DLD1 (cell line): ENCODE measurements around the gene ECHS1.
"Not testable (repeated sequence)": the region's sequence is repeated elsewhere in the genome, so short reads cannot be mapped to it uniquely, and the experiment has no call there.

Source experiments
- in situ Hi-C: cut with HindIII; loops from 2 replicates; pipeline ENCODE4 v1.10.0; 2017; ENCODE audit warnings: low sequenced_read_pairs

The ECHS1 gene

DNA sequence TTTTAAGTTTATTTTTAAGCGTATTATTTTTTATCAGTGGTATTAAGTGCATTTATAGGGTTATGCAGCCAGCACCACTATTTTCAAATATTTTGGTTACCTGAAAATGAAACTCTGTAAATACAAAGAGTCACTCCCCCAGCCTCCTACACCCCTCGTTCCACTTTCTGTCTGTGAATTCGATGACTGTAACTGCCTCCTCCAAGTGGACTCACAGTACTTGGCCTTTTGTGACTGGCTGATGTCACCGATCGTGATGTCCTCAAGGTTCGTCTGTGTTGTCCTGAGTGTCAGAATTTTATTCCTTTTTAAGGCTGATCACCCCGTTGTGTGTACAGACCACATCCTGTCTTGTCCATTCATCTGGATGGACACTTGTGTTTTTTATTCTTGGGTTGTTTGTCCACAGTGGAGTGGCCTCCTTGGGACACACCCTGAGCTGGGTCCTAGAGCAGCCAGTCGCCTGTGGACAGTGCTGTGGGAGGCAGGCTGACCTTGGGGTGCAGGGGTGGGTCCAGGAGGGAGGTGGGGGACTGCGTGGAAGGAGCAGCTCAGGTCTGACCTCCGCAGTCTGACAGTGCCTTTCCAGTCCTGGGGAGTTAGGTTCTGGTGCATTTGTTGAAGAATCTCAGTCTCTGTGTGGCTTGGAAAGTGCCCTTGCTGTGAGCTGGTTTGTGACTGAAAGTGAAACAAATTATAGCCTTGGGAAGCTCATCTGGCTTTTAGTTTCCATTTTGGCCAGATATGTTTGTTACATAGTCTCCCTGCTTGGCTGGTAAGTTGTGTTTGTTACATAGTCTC, 27.7 kb upstream of the ECHS1 start:
- in situ Hi-C loops, result no loop called here

DNA sequence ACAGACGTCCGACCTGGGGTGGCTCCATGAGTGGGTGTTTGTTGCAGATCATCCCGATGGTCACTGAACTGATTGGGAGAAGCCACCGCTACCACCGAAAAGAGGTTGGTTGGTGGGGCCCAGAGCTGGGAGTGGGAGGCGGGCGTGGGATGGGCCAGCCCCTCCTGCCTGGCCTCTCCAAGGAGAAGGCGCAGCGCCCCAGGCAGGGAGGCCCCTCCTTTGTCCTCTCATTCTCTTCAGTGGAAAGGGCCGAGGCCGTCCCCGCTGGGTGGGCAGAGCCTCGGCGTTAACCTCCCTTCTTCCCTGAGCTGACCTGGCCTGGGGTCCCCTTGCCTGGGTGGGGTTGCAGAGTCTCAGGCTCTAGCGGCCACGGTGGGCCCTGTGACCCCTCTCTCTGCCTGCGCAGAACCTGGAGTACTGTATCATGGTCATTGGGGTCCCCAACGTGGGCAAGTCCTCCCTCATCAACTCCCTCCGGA, 26.0 kb upstream of the ECHS1 start:
- in situ Hi-C loops, result no loop called here

DNA sequence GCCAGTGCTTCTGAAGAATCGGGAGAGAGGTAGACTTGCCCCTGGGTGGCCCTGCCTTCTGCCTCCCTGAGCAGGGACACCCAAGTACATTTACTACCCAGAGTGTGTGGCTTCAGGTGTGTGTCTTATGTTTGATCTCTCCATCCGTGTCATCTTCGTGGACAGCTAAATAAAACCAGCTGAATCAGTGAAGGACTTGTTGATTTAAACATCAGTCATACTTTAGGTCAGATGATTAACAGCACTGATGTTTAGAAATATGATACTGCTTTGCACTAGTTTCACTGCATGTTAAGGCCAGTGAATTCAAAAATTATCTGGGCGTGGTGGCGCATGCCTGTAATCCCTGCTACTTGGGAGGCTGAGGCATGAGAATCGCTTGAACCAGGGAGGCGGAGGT, 24.8 kb upstream of the ECHS1 start:
- in situ Hi-C loops, result no loop called here

DNA sequence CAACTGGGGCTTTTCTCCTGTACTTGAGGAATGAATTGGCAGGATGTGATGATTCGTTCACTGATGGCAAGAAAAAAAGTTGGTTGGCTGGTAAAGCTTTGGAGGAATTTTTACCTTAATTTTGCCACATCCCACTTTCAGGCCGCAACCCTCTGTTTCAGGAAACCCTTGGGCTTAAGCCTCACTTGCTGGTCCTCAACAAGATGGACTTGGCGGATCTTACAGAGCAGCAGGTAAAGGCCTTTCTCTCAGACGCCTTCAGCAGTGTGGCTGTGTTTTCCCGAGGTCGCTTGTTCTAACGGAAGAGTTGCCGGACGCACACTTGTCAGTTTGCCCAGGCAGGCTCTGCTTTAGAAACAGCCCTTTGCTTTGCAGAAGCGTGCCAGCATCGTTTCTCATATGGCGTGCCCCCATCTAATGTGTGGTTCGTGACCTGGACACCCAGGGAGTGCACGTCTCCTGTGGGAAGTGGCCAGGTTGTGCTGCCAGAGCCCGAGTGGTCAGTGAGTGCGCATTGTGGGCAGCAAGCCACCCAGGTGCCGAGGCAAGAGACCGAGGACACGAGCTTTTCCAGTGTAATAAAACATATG, 23.0 kb upstream of the ECHS1 start:
- in situ Hi-C loops, result no loop called here

DNA sequence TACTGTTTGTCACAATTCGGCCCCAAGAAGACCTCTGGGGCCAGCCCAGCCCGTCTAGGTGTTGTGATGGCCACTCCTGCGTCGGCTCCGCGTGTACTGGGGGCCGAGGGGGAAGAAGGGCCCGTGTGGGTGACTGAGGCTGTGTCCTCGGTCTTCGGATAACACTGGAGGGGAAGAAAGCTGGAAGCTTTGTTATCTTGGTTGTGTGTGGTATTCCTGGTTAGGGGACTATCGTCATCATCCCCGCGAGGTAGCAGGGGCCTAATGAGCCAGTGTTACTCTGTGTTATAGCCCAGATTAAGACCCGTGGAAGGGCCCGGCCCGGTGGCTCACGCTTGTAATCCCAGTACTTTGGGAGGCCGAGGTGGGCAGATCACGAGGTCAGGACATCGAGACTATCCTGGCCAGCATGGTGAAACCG, 21.7 kb upstream of the ECHS1 start:
- in situ Hi-C loops, result no loop called here

DNA sequence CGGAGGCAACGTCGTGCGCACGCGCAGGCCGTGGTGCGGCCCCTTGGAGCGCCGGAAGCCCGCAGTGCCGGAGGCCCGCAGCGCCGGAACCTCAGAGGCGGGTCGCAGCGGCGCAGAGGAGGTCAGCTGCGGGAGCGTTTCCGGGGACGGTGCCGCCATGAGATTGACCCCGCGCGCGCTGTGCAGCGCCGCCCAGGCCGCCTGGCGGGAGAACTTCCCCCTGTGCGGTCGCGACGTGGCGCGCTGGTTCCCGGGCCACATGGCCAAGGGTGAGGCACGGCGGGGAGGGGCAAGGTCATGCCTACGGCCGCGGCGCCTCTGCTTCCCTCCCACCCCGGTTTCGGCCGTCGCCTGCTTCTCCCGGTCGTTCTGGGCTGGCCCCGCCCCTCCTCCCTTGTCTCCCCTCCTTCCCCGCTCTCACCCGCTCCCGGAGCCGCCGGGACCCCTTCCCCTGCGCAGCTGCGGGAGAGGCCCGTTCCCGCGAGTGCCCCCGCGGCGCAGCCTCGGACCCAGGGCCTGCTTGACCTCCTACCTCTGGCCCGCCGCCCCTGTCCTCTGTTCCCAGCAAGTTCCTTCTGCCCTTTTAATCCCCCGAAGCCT, 21.0 kb upstream of the ECHS1 start, which contains the start of gene MTG1:
TSS of gene MTG1 (plus strand) at position 94 of the 600 bp plus-strand sequence. CDS start at position 158, 64 bp downstream.
- in situ Hi-C loops, result no loop called here

DNA sequence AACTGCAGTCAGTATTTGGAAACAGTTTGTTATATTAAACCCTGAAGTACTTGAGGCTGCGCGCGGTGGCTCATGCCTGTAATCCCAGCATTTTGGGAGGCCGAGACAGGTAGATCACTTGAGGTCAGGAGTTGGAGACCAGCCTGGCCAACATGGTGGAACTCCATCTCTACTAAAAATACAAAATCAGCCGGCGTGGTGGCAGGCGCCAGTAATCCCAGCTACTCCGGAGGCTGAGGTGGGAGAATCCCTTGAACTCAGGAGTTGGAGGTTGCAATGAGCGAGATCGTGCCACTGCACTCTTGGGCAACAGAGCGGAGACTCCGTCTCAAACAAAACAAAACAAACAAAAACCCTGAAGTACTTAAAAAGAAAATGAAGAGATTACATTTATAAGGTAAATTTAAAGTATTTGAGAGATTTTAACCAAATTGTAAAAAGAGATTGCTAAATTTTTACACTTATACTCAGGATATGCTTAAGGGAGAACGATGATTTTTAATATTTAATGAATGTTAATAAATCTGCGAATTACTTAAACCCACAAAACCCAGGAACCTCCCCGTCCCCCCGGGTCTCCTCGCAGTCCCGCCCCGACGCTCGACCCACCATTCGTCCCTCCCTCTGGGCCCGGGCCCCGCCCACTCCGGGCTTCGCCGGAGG, 20.4 kb upstream of the ECHS1 start:
- in situ Hi-C loops, result no loop called here

DNA sequence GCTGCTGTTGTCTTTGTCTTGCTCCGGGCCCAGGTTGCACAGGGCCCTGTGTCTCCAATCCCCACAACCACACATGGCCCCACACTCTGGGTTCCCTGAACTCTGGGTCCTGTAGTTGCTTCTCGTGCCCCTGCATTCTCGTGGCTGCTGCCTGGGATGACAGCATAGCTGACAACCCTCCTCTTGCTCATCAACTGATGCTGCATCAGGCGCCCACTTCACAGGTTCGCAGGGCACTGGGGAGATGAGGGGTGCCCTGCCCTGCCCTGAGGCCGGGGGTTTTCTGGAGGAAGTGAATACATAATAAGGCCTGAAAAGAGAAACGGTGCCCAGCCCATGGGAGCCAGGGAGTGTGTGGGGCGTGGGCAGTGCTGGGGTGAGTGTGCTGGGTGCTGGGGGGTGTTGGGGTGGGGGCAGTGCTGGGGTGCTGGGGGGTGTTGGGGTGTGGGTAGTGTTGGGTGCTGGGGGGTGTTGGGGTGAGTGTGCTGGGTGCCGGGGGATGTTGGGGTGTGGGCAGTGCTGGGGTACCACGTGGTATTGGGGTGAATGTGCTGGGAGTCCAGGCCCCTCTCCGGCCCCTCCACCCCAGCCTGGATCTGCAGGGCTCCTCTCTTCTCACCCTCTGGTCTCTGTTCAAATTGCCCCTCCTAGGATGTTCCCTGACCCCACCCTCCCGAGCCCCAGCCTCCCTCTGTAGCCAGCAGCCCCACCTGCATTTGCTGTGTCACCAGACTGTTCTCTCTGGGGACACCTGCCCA, 18.8 kb upstream of the ECHS1 start:
- in situ Hi-C loops, result no loop called here

DNA sequence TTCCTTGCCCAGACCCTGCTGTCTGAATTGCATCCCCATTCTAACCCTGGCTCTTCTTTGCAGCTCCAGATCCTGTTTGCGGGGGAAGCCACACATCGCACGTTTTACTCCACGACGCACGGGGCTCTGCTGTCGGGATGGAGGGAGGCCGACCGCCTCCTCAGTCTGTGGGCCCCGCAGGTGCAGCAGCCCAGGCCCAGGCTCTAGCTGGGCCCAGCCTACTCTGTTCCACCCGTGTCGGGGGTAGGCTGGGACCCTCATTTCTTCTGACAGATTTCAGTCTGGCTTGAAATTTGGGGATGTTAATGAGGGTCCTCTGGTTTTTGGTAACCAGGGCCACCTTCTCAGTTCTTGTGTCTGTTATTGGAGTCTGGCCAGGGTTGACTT, 18.1 kb upstream of the ECHS1 start:
- in situ Hi-C loops, result no loop called here

DNA sequence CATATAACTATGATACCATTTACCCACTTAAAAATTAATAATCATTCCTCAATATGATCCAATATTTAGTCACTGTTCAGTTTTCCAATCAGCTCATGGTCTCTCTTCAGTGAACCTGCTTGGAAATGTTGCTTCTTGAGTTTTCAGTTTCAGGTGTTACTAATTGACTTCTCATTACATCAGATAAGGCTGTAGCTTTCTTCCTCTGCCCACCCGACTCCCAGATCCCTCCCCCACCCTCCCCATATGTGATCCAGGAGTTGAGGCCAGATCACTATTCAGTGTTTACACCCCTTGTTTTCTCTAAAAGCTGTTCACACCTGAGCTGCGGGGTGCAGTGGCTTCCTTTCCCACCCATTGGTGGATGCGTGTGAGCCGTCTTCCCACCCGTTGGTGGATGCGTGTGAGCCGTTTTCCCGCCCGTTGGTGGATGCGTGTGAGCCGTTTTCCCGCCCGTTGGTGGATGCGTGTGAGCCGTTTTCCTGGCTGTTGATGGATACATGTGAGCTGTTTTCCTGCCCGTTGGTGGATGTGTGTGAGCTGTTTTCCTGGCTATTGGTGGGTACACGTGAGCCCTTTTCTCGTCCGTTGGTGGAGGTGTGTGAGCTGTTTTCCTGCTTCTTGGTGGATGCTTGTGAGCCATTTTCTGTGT, 17.6 kb upstream of the ECHS1 start:
- in situ Hi-C loops, result no loop called here

DNA sequence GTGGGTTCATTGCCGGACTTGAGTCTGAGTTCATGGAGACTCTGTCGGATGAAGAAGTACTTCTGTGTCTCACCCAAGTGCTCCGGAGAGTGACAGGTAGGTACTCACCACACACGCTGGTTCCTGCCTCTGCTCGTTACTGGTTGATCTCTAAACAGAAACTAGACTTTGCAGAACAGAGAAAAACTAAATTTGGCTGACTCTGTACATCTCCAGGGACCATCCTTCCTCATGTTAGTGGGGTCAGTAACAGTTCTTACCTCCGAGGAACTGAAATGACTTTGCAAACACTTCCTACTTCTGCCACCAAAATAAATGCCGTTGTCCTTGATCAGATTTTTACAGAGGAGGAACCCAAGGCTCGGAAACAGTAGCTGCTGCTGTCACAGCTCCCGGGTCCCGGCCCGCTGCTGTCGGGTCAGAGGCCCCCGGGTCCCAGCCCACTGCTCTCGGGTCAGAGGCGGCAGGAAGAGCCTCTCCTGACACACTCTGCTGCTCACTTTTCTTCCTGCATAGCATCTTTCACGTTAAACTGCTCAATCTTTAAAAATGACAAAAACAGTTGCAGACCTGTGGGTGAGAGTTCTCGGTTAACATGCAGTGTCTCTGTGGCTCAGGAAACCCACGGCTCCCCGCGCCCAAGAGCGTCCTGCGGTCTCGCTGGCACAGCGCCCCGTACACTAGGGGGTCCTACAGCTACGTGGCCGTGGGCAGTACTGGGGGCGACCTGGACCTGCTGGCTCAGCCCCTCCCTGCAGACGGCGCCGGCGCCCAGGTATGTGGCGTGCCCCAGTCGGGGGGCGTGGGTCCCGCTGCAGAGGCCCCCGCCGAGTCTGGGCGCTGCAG, 16.0 kb upstream of the ECHS1 start:
- in situ Hi-C loops, result no loop called here

DNA sequence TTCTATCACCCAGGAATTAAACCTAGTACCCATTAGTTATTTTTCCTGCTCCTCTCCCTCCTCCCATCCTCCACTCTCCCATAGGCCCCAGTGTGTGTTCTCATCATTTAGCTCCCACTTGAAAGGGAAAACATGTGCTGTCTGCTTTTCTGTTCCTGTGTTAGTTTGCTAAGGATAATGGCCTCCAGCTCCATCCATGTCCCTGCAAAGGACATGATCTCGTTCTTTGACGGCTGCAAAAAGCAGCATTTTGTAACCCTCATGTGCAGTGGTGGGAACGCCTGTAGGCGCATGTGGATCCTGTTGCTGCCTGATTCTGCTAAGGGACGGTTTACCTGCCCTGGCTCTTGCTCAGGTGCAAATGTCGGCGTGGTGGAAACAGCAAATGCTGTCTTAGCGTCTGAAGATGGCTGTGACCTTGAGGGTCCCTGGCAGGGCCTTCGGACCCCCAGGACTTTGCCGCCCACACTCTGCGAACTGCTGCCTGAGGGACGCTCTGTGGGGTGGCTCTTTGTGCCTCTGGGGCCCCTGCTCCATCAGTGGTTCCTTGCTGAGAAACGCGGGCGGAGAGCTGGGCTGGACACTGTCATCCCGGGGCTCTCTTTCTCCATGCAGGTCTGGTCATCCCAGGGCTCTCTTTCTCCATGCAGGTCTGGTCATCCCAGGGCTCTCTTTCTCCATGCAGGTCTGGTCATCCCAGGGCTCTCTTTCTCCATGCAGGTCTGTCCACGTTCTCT, 15.2 kb upstream of the ECHS1 start:
- in situ Hi-C loops, result no loop called here

DNA sequence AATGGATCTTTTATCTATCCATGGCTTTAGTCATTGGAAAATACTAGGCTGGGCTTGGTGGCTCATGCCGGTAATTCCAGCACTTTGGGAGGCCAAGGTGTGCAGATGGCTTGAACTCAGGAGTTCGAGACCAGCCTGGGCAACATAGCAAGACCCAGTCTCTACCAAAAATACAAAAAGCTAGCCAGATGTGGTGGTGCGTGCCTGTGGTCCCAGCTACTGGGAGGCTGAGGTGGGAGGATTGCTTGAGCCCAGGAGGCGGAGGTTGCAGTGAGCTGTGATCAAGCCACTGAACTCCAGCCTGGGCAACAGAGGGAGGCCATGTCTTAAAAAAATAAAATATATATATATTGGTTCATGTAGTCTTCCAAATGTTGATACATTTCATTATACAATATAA, 13.8 kb upstream of the ECHS1 start:
- in situ Hi-C loops, result not testable (repeated sequence)

DNA sequence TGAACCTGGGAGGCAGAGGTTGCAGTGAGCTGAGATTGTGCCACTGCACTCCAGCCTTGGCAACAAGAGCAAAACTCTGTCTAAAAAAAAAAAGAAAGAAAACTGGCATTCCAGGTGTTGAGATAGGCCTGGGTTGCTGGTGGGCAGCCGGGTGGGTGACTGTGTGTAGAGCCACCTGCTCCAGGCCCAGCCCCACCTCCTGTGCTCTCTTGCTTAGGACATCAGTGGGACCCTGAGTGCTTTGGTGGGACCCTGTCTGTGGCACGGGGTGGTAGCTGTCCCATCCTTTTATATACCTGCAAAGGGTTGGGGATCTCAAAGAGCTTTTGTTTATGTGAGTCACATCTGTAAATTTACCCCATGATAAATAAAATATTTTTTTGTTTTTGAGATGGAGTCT, 12.1 kb upstream of the ECHS1 start:
- in situ Hi-C loops, result no loop called here

DNA sequence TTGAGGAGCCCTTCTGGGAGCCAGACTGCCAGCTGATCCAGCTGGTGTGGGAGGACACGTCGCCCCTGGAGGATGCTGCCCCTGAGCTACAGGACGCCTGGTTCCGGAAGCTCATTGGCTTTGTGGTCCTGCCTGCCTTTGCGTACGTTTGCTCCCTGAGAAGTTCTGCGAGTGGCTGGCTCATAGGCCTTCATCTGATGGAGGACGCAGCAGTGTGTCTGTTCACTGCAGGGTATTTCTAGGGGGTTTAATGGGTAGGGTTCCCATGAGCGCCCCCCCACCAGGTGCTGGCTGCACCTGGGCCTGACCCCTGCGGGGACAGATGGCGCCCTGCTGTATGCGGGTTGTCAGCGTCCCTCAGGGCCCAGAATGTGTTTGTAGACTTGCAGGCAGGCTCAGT, 10.9 kb upstream of the ECHS1 start:
- in situ Hi-C loops, result no loop called here

DNA sequence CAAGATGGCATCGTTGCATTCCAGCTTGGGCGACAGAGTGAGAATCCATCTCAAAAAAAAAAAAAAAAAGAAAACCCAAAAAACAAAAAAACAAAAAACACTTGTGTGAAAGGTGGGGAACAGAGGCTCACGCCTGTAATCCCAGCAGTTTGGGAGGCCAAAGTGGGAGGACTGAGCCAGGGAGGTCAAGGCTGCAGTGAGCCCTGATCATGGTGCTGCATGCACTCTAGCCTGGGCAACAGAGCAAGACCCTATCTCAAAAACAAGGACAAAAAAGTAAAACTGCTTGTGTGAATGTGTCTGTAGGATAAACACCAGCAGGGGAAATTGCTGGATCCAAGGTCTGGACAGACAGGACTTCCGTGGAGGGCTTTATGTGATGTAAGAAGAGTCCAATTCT, 10.4 kb upstream of the ECHS1 start:
- in situ Hi-C loops, result no loop called here

DNA sequence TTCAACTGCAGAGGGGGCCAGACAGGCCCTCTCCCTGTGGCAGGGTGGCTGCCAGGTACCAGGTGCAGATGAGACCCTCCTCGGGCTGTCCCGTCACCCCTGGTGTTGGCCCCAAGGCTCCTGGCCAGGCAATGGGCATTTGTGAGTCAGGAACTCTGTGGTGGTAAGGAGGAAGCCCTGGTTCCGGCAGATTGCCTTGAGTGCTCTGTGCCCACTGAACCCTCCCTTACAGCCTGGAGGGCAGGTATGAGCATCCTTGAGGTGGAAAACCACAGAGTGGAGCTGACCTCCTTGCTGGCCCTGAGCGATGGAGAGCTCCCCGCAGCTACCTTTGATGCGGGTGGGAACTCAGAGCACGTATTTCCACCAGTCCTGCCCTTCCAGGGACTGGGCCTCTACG, 7.9 kb upstream of the ECHS1 start:
- in situ Hi-C loops, result no loop called here

DNA sequence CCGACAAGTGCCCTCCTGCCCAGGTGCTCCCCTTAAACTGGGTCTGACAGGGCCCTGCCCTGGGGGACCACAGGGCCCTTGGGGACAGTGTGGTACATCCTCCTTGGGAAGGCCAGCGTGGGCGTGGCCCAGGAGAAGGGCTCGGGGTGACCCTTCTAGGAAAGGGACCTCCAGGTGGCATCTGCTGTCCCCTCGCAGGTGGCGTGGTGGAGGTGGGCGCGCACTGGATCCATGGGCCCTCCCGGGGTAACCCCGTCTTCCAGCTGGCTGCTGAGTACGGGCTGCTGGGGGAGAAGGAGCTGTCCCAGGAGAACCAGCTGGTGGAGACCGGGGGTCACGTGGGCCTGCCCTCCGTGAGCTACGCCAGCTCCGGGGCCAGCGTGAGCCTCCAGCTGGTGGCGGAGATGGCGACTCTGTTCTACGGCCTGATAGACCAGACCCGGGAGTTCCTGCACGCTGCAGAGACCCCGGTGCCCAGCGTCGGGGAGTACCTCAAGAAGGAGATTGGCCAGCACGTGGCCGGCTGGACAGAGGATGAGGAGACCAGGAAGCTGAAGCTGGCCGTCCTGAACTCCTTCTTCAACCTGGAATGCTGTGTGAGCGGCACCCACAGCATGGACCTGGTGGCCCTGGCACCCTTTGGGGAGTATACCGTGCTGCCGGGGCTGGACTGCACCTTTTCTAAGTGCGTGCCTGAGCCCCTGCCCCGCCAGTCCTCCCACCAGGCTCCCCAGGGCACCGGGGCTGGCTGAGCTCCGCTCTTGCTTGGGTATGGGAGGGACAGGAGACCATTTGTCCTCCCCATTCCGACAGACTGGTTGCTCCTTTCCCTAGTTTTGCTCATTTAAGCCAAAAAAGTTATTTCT, 6.9 kb upstream of the ECHS1 start:
- in situ Hi-C loops, result no loop called here
